Measurements from ENCODE around the gene MCM3AP.
"Not testable (repeated sequence)": the region's sequence is repeated elsewhere in the genome, so short reads cannot be mapped to it uniquely, and the experiment has no call there.

The MCM3AP gene

GRCh38 chr21:46239817-46240325 lies 45.5 kb downstream of the MCM3AP start:
- DNase-seq, result no peak

DNA sequence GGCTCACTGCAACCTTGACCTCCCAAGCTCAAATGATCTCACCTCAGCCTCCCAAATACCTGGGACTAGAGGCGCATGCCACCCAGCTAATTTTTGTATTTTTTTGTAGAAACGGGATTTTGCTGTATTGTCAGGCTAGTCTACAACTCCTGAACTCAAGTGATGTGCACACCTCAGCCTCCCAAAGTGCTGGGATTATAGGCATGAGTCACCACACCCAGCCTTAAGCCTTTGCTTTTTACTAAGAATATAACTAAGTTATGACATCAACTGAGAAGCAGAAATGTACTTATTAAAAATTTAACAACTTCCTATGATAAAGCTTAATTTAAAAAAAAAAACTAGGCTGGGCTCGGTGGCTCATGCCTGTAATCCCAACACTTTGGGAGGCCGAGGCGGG lies 47.9 kb downstream of the MCM3AP start:
- DNase-seq, result no peak

- no peak for DNase-seq
Measured at GRCh38 chr21:46234436-46234950, 50.9 kb downstream of the MCM3AP start.

- DNase-seq, result no peak
Measured at GRCh38 chr21:46229923-46230260, 55.5 kb downstream of the MCM3AP start.

DNA sequence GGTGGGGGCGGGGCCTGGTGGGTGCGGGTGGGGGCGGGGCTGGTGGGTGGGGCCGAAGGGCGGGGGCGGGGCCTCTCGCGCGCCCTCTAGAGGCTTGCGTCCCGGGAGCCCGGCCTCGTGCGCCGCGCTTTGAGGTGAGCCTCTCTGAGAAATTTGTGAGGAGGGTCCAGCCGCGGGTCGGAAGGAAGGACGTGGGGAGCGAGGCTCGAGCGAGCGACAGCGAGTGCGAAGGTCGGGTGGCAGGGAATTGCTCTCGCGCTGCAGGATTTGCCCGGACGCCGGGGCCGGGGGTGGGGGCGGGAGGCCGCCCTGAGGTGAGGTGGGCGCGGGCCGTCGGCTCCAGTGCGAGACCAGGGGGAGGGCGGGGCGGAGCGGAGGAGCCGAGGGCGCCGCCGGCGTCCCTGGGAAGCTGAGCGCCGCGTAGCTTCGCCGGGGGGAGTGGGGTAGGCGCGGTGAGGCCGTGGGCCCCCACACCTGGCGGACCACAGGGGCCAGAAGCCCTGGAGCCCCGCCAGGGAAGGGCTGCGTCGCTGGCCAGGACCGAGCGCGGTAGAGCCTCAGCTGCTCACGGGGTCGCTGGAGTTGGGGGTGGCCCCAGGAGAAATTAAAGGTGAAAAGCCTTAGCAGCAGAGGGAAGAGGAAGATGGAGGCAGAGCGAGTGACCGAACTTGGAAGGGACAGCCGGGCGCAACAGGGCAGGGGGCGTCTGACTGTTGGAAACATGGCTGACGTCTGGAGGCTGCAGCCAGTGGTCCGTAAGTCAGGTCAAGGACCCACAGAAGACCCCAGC lies 56.1 kb downstream of the MCM3AP start:
- peak; percentile 42 for DNase-seq

GRCh38 chr21:46228345-46229051 lies 56.9 kb downstream of the MCM3AP start, which contains the start of gene LSS:
Gene LSS, minus strand, starts transcription at chr21:46228774. Its CDS starts 29 bp downstream, at chr21:46228745.
- peak; percentile 85 for DNase-seq

DNA sequence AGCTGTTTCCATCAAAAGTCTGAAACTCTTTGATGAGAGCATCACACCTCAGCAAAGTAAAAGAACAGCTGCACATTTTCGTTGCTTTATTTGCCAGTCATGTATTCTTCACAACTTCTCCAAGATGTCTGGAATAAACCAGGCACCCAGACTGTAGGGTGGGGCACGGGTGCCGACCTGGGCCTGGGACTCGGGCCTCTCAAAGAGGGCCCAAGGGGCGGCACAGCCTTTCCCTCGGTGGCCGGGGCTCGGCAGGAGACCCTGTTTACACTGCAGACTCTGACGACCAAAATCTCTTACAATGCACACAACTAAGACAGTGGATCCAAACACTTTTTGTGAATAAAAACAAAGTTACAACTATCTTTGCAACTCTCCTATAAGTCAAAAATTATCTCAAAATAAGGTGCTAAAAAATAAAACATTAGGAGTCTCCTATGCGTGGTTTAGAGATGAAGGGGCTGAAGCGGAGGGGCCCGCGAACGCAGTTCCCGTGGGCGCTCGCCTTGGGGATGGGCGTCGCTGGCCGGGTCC lies 57.5 kb downstream of the MCM3AP start:
- no peak for DNase-seq

DNA sequence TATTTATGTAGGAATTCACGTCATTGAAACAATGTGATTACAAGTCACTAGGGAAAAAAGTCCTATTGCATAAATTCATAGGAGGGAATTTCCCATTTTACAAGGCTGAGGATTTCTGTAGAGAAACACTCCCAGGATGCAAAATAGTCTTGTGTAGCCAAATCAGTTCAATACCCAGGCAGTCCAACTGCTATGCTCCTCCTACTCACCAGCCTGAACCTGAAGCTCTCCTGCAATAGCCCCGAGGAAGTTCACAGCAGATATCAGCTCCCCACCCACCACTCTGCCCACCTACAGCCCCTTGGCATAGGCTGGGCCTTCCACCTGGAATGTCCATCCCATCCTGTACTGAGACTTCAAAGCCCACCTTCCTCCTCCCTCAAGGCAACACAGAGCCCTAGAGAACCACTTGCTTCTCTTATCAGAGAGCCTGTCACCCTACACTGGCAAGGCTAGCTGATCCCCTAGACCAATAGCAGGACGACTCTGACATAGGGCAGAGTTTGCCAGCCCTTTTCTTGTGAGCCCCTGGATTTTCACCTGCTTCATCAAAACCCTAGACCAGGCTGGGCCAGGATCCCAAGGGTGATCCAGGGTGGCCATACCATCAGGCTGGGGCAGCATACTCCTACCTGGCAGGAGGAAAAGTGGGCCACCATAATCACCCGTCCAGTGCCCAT lies 58.4 kb downstream of the MCM3AP start:
- DNase-seq, result no peak

GRCh38 chr21:46226146-46226545 lies 59.3 kb downstream of the MCM3AP start:
- DNase-seq, result no peak

DNA sequence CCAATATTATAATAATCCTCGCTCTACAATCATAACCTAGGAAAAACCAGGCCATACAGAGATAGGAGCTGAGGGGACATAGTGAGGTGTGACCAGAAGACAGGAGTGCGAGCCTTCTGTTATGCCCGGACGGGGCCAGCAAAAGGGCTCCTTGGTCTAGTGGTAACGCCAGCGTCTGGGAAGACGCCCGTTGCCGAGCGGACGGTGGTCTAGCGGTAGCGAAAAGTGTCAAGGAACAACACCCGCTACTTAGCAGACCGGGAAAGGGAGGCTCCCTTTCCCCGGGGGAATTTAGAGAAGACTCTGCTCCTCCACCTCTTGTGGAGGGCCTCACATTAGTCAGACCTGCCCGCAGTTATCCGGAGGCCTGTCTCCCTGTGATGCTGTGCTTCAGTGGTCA lies 61.8 kb downstream of the MCM3AP start:
- DNase-seq, result not testable (repeated sequence)

- no peak for DNase-seq
Measured at GRCh38 chr21:46223217-46223616, 62.2 kb downstream of the MCM3AP start.

DNA sequence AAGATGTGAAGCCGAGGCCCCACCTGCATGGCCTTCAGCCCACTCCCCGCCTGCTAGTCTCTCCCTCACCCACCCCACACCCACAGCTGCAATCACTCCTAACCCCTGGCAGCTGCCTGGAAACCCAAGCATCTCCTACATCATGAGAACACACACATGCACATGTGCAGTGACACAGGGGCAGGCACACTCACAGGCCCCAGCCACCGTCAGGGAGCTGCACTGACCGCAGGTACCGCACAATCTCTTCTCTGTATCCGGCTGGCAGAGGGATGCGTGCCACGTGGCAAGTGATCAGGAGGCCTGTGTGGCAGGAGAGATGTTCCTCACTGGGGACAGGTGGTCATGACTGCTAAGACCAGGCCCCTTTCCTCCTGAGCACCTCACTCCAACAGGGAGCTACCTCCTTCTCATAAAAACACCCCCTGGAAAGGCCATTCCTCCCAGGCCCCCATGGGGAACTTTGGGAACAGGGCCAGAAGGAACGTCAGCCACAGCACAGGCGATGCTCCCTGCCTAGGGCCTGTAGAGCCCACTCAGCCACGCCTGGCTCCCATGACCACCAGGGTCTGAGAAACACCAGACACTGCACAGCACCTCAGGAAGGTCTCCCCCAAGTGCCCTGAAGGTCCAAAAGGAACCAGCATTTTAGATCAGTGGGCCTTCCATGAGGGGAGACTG lies 62.8 kb downstream of the MCM3AP start:
- DNase-seq, result no peak

GRCh38 chr21:46221664-46222435 lies 63.6 kb downstream of the MCM3AP start:
- no peak for DNase-seq

- DNase-seq, result no peak
Measured at GRCh38 chr21:46220847-46221246, 64.6 kb downstream of the MCM3AP start.

DNA sequence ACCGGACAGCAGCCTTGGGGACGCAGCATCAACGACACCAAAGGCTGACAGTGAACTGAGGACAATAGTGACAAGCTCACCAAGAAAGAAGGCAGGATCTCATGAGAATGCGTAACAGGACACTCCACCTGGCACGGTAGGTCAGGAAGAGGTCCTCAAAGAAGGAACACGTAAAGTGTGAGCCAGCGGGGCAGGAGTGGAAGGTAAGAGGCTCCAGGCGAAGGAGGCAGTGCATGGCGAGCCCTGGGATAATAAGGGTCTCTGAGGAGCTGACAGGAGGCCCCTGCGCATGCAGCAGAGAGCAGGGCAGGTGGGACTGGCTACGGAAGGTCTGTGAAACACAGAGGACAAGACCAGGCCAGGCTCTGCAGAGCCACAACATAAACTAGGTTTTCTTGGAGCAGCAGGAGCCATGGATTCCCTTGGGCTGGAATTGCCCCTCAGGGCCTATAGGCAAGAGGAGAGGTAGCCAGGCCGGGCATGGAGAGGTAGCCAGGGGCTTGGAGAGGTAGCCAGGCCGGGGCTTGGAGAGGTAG lies 65.1 kb downstream of the MCM3AP start:
- no peak for DNase-seq

GRCh38 chr21:46219591-46220239 lies 65.7 kb downstream of the MCM3AP start:
- DNase-seq, result no peak

- DNase-seq, result no peak
Measured at GRCh38 chr21:46218906-46219590, 66.4 kb downstream of the MCM3AP start.

GRCh38 chr21:46217511-46218196 lies 67.8 kb downstream of the MCM3AP start:
- no peak for DNase-seq

- no peak for DNase-seq
Measured at GRCh38 chr21:46216132-46216747, 69.2 kb downstream of the MCM3AP start.
